ENCODE measurements around the gene PRKCH.

The PRKCH gene

DNA sequence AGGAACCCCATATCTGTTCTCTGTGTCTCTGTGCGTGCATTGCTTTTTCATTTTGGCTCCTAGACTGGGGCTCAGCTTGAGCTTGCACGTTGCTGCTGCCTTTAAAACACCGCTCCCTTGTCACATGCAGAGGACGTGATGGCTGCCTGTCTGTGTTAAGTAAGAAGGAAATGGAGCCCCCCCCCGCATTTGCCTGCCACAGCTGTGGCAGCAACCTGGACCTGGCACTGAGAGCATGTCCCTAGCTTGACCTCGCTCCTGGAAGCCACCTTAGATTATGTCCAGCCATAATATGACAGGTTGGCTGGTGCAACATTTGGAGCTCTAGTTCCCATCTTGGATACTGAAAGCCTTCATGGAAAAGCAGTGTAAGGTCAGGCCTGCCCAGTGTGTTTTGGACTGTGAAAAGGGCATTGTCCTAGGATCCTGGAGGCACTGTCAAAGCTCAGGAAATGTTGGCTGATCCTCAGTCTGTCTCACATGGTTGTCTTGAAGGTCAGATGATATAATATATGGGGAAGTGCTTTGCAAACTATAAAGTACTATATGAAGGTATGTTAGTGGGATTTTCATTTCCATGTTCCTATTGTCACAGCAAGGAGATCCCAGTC lies 73.8 kb downstream of the PRKCH start:
- in situ Hi-C loops (cut with MboI; ENCODE audit: low pct_unique_long_range_greater_than_20kb, low sequenced_read_pairs, unreplicated experiment) = no loop called here
- TF ChIP-seq, protein P1, sequence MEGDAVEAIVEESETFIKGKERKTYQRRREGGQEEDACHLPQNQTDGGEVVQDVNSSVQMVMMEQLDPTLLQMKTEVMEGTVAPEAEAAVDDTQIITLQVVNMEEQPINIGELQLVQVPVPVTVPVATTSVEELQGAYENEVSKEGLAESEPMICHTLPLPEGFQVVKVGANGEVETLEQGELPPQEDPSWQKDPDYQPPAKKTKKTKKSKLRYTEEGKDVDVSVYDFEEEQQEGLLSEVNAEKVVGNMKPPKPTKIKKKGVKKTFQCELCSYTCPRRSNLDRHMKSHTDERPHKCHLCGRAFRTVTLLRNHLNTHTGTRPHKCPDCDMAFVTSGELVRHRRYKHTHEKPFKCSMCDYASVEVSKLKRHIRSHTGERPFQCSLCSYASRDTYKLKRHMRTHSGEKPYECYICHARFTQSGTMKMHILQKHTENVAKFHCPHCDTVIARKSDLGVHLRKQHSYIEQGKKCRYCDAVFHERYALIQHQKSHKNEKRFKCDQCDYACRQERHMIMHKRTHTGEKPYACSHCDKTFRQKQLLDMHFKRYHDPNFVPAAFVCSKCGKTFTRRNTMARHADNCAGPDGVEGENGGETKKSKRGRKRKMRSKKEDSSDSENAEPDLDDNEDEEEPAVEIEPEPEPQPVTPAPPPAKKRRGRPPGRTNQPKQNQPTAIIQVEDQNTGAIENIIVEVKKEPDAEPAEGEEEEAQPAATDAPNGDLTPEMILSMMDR (IDR thresholded peaks at IDR 0.05; ENCODE audit: extremely low read depth, insufficient read depth, missing control alignments) = no peak
- no peak for DNase-seq (ENCODE audit: low spot score)

DNA sequence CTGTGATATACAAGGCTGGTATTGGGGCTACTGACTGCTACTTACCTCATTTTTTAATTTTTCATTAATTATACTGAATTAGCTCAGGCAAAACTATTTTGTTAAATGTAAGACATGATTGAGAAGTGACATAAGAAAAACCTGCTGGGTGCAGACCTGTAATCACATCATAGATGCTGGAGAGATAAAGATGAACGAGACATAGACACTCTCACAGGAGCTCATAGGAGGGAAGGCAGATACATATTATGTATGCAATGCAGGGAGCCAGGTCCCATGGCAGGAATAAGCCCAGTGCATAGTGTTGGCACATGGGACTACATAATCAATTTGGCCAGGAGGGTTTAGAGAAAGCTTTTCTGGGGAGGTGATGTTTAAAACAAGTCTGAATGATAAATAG lies 74.9 kb downstream of the PRKCH start:
- DNase-seq (ENCODE audit: low spot score) = no peak
- TF ChIP-seq, protein P1 (IDR thresholded peaks at IDR 0.05; ENCODE audit: extremely low read depth, insufficient read depth, missing control alignments) = no peak
- in situ Hi-C loops (cut with MboI; ENCODE audit: low pct_unique_long_range_greater_than_20kb, low sequenced_read_pairs, unreplicated experiment) = no loop called here

DNA sequence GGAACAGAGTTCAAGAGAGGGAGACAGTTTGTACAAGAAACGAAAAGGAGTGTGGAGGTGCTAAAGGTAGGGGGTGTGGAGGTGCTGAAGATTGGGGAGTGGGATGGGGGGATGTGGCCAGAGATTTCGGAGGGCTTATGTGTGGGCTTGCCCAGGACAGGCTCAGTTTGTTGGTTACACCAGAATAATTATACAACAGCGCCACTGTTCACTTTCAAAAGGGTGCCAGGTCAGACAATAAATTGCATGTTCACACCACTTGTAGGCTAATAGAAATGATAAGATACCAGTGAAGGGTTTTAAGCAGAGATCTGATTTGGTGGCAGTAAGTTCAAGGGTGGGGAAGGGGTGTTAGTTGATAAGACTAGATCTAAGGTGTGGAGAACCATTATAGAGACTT lies 75.3 kb downstream of the PRKCH start:
- in situ Hi-C loops (cut with MboI; ENCODE audit: low pct_unique_long_range_greater_than_20kb, low sequenced_read_pairs, unreplicated experiment) = no loop called here
- TF ChIP-seq, protein P1 (IDR thresholded peaks at IDR 0.05; ENCODE audit: extremely low read depth, insufficient read depth, missing control alignments) = no peak
- no peak for DNase-seq (ENCODE audit: low spot score)

DNA sequence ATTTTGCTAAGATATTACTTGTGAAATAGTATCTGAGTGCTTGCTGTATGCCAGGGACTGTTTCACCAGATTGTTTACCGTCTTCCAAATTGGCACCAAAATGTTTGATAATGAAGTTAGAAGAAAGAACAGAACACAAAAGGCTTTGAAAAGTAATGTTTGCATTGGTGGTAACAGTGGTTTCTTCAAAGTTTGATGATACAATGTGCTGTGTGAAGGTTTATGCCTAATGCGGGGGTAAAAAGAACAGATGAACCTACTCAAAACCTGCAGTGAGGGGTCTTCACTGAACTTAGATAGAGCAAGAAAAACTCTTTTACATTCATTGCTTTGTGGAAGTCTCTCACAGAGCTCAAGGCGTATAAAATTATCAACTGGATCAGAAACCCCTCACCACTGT lies 76.2 kb downstream of the PRKCH start:
- in situ Hi-C loops (cut with MboI; ENCODE audit: low pct_unique_long_range_greater_than_20kb, low sequenced_read_pairs, unreplicated experiment) = no loop called here
- no peak for DNase-seq (ENCODE audit: low spot score)
- TF ChIP-seq, protein P1 (IDR thresholded peaks at IDR 0.05; ENCODE audit: extremely low read depth, insufficient read depth, missing control alignments) = no peak

DNA sequence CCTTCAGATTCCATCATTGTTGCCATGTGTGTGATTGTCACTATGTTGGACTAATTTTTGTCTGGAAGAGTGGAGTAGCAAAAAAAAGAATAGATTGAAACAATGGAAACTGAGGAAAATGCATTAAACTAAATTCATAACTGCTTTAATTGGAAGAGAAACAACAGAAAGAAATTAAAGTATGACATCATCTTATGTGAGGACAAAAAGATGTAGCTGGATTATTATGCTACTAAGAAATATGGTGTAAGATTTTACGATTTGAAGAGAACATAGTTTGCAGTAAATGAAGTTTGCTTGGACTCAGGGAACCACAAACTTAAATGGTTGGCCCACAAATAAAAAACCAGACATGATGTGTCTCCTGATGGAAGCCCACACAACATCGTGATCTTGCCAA lies 76.8 kb downstream of the PRKCH start:
- in situ Hi-C loops (cut with MboI; ENCODE audit: low pct_unique_long_range_greater_than_20kb, low sequenced_read_pairs, unreplicated experiment) = no loop called here
- TF ChIP-seq, protein P1 (IDR thresholded peaks at IDR 0.05; ENCODE audit: extremely low read depth, insufficient read depth, missing control alignments) = no peak
- DNase-seq (ENCODE audit: low spot score) = no peak

DNA sequence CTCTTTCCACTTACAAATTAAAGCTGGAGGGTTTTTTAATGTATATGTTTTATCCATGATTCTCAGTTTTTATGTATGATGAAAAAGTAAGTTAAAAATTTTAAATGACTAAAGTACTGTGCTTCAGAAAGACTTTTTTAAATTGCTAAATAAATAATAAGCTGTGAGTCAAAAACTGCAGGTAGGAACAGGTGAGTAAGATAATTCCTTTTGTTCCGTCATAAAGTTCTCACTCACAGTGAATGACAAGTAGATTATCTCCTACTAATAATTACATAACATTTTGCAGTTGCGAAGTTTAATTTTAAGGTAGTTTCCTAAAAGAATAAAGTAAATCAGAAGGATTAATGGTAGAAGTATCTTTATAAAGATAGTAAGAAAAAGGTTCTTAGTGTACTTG lies 78.0 kb downstream of the PRKCH start:
- TF ChIP-seq, protein P1 (IDR thresholded peaks at IDR 0.05; ENCODE audit: extremely low read depth, insufficient read depth, missing control alignments) = no peak
- in situ Hi-C loops (cut with MboI; ENCODE audit: low pct_unique_long_range_greater_than_20kb, low sequenced_read_pairs, unreplicated experiment) = no loop called here
- no peak for DNase-seq (ENCODE audit: low spot score)

DNA sequence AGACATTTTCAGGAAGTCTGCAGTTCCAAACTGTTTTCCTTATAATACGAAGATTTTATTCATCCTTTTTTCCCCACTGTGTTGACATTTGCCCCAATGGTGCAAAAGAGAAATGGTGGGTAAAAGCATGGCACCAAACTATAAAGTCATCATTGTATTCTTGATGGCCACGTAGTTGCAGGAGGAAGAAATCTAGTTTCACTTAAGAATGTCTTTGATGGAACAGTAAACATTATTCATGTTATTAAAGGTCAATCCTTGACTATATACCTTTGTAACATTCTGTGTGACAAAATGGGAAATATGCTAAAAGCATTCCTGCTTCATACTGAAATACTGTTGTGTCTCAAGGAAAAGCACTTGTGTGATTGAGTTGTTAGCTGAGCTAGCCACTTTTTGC lies 80.1 kb downstream of the PRKCH start:
- no peak for DNase-seq (ENCODE audit: low spot score)
- TF ChIP-seq, protein P1 (IDR thresholded peaks at IDR 0.05; ENCODE audit: extremely low read depth, insufficient read depth, missing control alignments) = no peak
- in situ Hi-C loops (cut with MboI; ENCODE audit: low pct_unique_long_range_greater_than_20kb, low sequenced_read_pairs, unreplicated experiment) = no loop called here

Data from GM13977 (cell line).